Ectodermal cell (in vitro differentiated cells): ENCODE data around the gene GPC3.
"Not testable (repeated sequence)": the region's sequence is repeated elsewhere in the genome, so short reads cannot be mapped to it uniquely, and the experiment has no call there.

Experiments used
- H3K27ac ChIP-seq: 2 replicates; pipeline ENCODE4 v1.7.0; 2013; ENCODE audit warnings: mild to moderate bottlenecking, low read depth, low read length; ENCODE audit not compliant: insufficient read depth, poor library complexity, severe bottlenecking
- H3K27me3 ChIP-seq: 2 replicates; pipeline ENCODE4 v1.7.0; 2013; ENCODE audit warnings: mild to moderate bottlenecking, low read length; ENCODE audit not compliant: insufficient read depth, control insufficient read depth, poor library complexity, severe bottlenecking
- H3K36me3 ChIP-seq: one replicate; pipeline ENCODE4 v1.7.0; 2013; ENCODE audit warnings: low read length; ENCODE audit not compliant: control insufficient read depth, insufficient read depth
- H3K4me1 ChIP-seq: one replicate; pipeline ENCODE4 v1.7.0; 2013; ENCODE audit warnings: low read length; ENCODE audit not compliant: control insufficient read depth, insufficient read depth
- H3K4me3 ChIP-seq: 2 replicates; pipeline ENCODE4 v1.7.0; 2013; ENCODE audit warnings: low read depth, low read length, control low read depth; ENCODE audit not compliant: insufficient read depth
- H3K9me3 ChIP-seq: 2 replicates; pipeline ENCODE4 v1.7.0; 2013; ENCODE audit warnings: mild to moderate bottlenecking, low read length, moderate library complexity; ENCODE audit not compliant: control insufficient read depth
- WGBS, 2 experiments: methylation state at CpG; one replicate each; pipeline ENCODE4 v1.1.7; 2013; ENCODE audit warnings: missing lambda C conversion rate in 2 of 2; 5-methylcytosine and 5-hydroxymethylcytosine counted together

GPC3 gene

DNA sequence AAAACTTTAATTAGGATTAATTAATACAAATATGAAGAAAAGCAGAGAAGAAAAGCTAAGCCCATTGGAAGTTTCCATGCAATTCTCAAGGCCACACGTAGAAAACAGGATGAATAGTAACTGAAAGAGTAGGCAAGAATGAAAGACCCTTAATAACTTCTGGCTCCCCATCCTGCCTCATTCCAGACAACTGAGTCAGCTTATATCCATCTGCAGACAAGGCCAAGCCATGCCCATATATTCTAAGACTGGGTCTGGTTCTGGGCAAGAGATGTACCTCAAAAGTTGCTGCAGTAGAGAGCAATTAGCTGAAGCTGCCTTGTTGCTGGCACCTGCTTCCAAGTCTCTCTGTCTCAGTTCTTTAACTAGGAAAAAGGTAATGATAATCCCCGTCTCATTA lies 244.1 kb downstream of the GPC3 start:
- H3K4me1 ChIP-seq, result no peaks in the 10 kb centered on the region
- H3K9me3 ChIP-seq, result no peaks in the 10 kb centered on the region
- H3K4me3 ChIP-seq, result no peak overlapping the region
- WGBS, 2 experiments, result 85 to 100% methylated on average over 1 to 2 of the region's 2 CpGs
- no peak overlapping the region for H3K27ac ChIP-seq
- H3K36me3 ChIP-seq, result no peaks in the 10 kb centered on the region
- no peaks in the 10 kb centered on the region for H3K27me3 ChIP-seq

- 73 to 85% methylated on average over 2 of the region's 2 CpGs for WGBS, 2 experiments
Measured at GRCh38 chrX:133726642-133727041, 258.8 kb downstream of the GPC3 start.

GRCh38 chrX:133726211-133726630 lies 259.2 kb downstream of the GPC3 start:
- 85 to 94% methylated on average over 2 of the region's 2 CpGs for WGBS, 2 experiments
- Histone ChIP-seq H3K9me3 (no peaks in the 10 kb centered on the region), H3K4me3 (no peak overlapping the region), H3K4me1 (no peaks in the 10 kb centered on the region), H3K27ac (no peak overlapping the region), H3K36me3 (no peaks in the 10 kb centered on the region), H3K27me3 (no peaks in the 10 kb centered on the region)

More at GRCh38 chrX:133726642-133727041, 258.8 kb downstream of the GPC3 start:
- H3K4me3 ChIP-seq, result no peak overlapping the region
- H3K27ac ChIP-seq, result no peak overlapping the region
- H3K36me3 ChIP-seq, result no peaks in the 10 kb centered on the region
- no peaks in the 10 kb centered on the region for H3K27me3 ChIP-seq
- H3K9me3 ChIP-seq, result no peaks in the 10 kb centered on the region
- no peaks in the 10 kb centered on the region for H3K4me1 ChIP-seq

DNA sequence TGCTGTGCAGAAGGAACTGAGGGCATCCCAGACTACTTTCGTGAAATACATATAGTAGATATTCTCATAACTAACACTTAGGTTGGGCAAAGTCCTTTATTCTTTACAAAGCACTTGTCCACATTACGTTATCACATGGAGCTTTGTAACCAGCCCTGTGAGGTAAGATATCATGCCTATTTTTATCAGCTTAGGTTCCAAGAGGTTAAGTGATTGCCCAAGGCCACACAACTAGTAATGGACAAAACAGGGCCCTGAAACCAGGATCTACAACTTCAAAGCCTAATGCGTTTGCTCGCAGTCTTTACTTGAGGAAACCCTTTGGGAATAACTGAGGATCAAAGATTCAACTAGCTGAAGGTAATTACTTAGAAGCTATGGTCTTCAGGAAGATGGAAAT lies 261.5 kb downstream of the GPC3 start:
- no peak overlapping the region for H3K4me3 ChIP-seq
- WGBS, 2 experiments, result 94 to 100% methylated on average over 2 to 3 of the region's 4 CpGs
- no peak overlapping the region for H3K27ac ChIP-seq
- H3K27me3 ChIP-seq, result no peaks in the 10 kb centered on the region
- no peaks in the 10 kb centered on the region for H3K4me1 ChIP-seq
- H3K36me3 ChIP-seq, result no peaks in the 10 kb centered on the region
- H3K9me3 ChIP-seq, result no peaks in the 10 kb centered on the region

DNA sequence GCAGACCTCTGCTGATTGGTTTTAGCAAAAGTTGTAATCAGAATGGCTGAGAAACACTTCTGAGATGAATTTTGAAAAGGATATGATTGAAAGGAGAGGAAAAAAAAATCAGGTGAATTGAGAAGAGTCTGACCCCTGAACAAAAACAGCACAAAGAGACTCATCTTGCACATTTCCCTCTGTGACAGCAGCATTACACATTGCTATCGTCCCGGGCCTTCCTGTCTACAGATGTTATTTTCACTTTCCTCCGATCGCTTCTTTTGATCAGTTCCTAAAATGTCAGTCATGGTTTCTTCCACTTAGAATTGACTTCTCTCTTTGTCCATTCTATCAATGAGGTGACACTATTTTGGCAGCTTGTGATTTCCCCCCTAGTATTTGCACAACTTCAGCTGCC lies 262.6 kb downstream of the GPC3 start:
- Histone ChIP-seq H3K4me1 (no peaks in the 10 kb centered on the region), H3K27ac (no peak overlapping the region), H3K36me3 (no peaks in the 10 kb centered on the region), H3K27me3 (no peaks in the 10 kb centered on the region), H3K9me3 (no peaks in the 10 kb centered on the region), H3K4me3 (no peak overlapping the region)
- 87 to 92% methylated on average over 4 of the region's 4 CpGs for WGBS, 2 experiments

DNA sequence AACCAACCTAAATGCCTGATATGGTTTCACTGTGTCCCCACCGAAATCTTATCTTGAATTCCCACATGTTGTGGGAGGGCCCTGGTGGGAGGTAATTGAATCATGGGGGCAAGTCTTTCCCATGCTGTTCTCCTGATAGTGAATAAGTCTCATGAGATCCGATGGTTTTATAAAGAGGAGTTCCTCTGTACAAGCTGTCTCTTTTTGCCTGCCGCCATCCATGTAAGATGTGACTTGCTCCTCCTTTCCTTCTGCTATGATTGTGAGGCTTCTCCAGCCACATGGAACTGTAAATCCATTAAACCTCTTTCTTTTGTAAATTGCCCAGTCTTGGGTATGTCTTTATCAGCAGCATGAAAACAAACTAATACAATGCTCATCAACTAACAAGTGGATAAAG lies 265.1 kb downstream of the GPC3 start:
- H3K27ac ChIP-seq, H3K27me3 ChIP-seq, H3K36me3 ChIP-seq, H3K4me1 ChIP-seq, H3K4me3 ChIP-seq, H3K9me3 ChIP-seq: not testable (repeated sequence)
- 90 to 98% methylated on average over 2 to 3 of the region's 3 CpGs for WGBS, 2 experiments

GRCh38 chrX:133715715-133716114 lies 269.7 kb downstream of the GPC3 start:
- Histone ChIP-seq H3K27ac (no peak overlapping the region), H3K27me3 (no peaks in the 10 kb centered on the region), H3K9me3 (no peaks in the 10 kb centered on the region), H3K36me3 (no peaks in the 10 kb centered on the region), H3K4me1 (no peaks in the 10 kb centered on the region), H3K4me3 (no peak overlapping the region)
- 100% methylated on average over 1 of the region's 1 CpG; no CpG with 5 or more reads in 1 of the 2 experiments for WGBS, 2 experiments

GRCh38 chrX:133709501-133709900 lies 275.9 kb downstream of the GPC3 start:
- Histone ChIP-seq H3K27ac (no peak overlapping the region), H3K27me3 (no peaks in the 10 kb centered on the region), H3K4me1 (no peaks in the 10 kb centered on the region), H3K36me3 (no peaks in the 10 kb centered on the region), H3K4me3 (no peak overlapping the region), H3K9me3 (no peaks in the 10 kb centered on the region)
- no CpG with 5 or more reads among the region's 1 CpG for WGBS, 2 experiments

DNA sequence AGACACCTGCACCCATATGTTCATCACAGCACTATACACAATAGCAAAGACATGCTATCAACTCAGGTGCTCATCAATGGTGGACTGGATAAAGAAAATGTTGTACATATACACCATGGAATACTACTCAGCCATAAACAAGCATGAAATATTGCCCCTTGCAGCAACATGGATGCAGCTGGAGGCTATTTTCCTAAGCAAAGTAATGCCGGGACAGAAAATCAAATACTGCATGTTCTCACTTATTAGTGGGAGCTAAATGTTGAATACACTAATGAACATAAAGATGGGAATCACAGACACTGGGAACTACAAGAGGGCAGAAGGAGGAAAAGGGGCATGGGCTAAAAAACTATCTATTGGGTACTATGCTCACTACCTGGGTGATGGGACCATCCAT lies 278.5 kb downstream of the GPC3 start:
- H3K36me3 ChIP-seq, result no peaks in the 10 kb centered on the region

DNA sequence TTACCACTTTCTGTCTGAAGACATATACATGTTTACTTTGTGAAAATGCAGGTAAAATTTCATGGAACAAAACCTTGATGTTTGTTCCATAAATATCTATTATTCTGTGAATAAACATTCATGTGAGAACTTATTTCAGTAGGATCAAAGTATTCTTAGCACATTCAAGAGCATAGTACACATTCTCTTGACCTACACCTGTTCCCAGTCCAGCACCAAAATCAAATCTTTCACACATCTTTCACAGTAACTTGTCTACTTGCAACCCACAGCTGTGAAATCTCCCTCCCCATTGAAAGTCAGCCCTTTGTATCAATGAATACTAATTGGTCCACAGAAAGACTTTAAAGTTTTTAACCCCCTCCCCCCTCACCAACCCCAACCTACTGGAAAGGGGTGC lies 283.2 kb downstream of the GPC3 start:
- Histone ChIP-seq H3K9me3 (no peaks in the 10 kb centered on the region), H3K27me3 (no peaks in the 10 kb centered on the region), H3K4me1 (no peaks in the 10 kb centered on the region), H3K27ac (no peak overlapping the region), H3K36me3 (no peaks in the 10 kb centered on the region), H3K4me3 (no peak overlapping the region)

More for the DNA sequence above, 278.5 kb downstream of the GPC3 start:
- Histone ChIP-seq H3K9me3 (no peaks in the 10 kb centered on the region), H3K4me1 (no peaks in the 10 kb centered on the region), H3K27me3 (no peaks in the 10 kb centered on the region), H3K27ac (no peak overlapping the region), H3K4me3 (no peak overlapping the region)
- 100% methylated on average over 1 of the region's 1 CpG; no CpG with 5 or more reads in 1 of the 2 experiments for WGBS, 2 experiments
